GM21390 (cell line): ENCODE data around the gene NCAPG2.
"Not testable (repeated sequence)": the region's sequence is repeated elsewhere in the genome, so short reads cannot be mapped to it uniquely, and the experiment has no call there.

Experiments
- ATAC-seq: cut with Tn5 transposase; IDR thresholded peaks from one replicate; pipeline ENCODE4 v1.9.1; 2021; ENCODE audit not compliant: unreplicated experiment

Gene NCAPG2

GRCh38 chr7:158682456-158682855, 22.1 kb downstream of the NCAPG2 start:
- no peak for ATAC-seq

GRCh38 chr7:158680754-158681153, 23.9 kb downstream of the NCAPG2 start:
- ATAC-seq: no peak

- no peak for ATAC-seq
These were observed 27.7 kb downstream of the NCAPG2 start for GRCh38 chr7:158676906-158677305.

GRCh38 chr7:158676171-158676840, 28.3 kb downstream of the NCAPG2 start:
- no peak for ATAC-seq

GRCh38 chr7:158672975-158673374, 31.6 kb downstream of the NCAPG2 start:
- ATAC-seq: no peak

- ATAC-seq: not testable (repeated sequence)
These were observed 36.5 kb downstream of the NCAPG2 start for GRCh38 chr7:158668086-158668485.

GRCh38 chr7:158666966-158667678, 37.5 kb downstream of the NCAPG2 start:
- ATAC-seq: not testable (repeated sequence)

GRCh38 chr7:158666401-158666800, 38.2 kb downstream of the NCAPG2 start:
- no peak for ATAC-seq

GRCh38 chr7:158664406-158664805, 40.2 kb downstream of the NCAPG2 start:
- no peak for ATAC-seq

- ATAC-seq: no peak
These were observed 41.2 kb downstream of the NCAPG2 start for GRCh38 chr7:158663428-158663741.

GRCh38 chr7:158662610-158663427, 41.8 kb downstream of the NCAPG2 start:
- ATAC-seq: no peak

- no peak for ATAC-seq
These were observed 46.1 kb downstream of the NCAPG2 start for GRCh38 chr7:158658475-158658874.

GRCh38 chr7:158657189-158657746, 47.3 kb downstream of the NCAPG2 start:
- ATAC-seq: peak; percentile 31

- peak; percentile 96 for ATAC-seq
These were observed 48.6 kb downstream of the NCAPG2 start for GRCh38 chr7:158655931-158656441.

GRCh38 chr7:158655507-158655906, 49.1 kb downstream of the NCAPG2 start:
- no peak for ATAC-seq

- ATAC-seq: no peak
These were observed 52.5 kb downstream of the NCAPG2 start for GRCh38 chr7:158651968-158652565.

- ATAC-seq: no peak
These were observed 53.8 kb downstream of the NCAPG2 start for GRCh38 chr7:158650821-158651225.

GRCh38 chr7:158649279-158649678, 55.3 kb downstream of the NCAPG2 start:
- ATAC-seq: no peak

- no peak for ATAC-seq
These were observed 55.8 kb downstream of the NCAPG2 start for GRCh38 chr7:158648787-158649186.

GRCh38 chr7:158648168-158648567, 56.4 kb downstream of the NCAPG2 start:
- ATAC-seq: no peak

- no peak for ATAC-seq
These were observed 57.2 kb downstream of the NCAPG2 start for GRCh38 chr7:158647475-158647792.
